Naive thymus-derived CD8-positive, alpha-beta T cell (primary cell): ENCODE measurements around the gene CLIC1. TPM values are rescaled to one million over a fixed set of nuclear protein-coding genes. Genes with fewer than 3 reads are reported as not detected.

Experiments
- ATAC-seq, 2 donors: fragments of 150-1000 bp; cut with Tn5 transposase in 1 of 2; sonication (Bioruptor Pico), chemical (Tn5 transposase) in 1 of 2; 1 replicate in 1 of 2; 2 replicates in 1 of 2; pipeline ENCODE4 v1.10.0; 2021; ENCODE audit warnings: mild to moderate bottlenecking in 2 of 2, moderate library complexity in 2 of 2
- POLR2A ChIA-PET: fragments of 350-600 bp; sonication (Branson Sonifier 250); formaldehyde crosslinking; loops from one replicate; lab custom pipeline; 2021; ENCODE audit warnings: antibody characterized with exemption; lab: Charles Lee
- DNase-seq, 10 donors: peaks; one replicate each; pipeline versions ENCODE4 v3.0.0 to v3.0.0-alpha.2; 2020 to 2022
- H3K27ac Mint-ChIP-seq, 10 donors: one replicate each; pipeline ENCODE4 v1.8.0; 2020 to 2022; ENCODE audit warnings: mild to moderate bottlenecking in 10 of 10, mixed read lengths in 10 of 10, moderate library complexity in 4 of 10, inconsistent platforms in 1 of 10
- H3K27me3 Mint-ChIP-seq, 5 donors: one replicate each; pipeline ENCODE4 v1.8.0; 2021 to 2022; ENCODE audit warnings: mixed read lengths in 5 of 5
- H3K36me3 Mint-ChIP-seq, 3 donors: one replicate each; pipeline ENCODE4 v1.8.0; 2020 to 2022; ENCODE audit warnings: mixed read lengths in 3 of 3, mild to moderate bottlenecking in 2 of 3, inconsistent platforms in 1 of 3
- H3K4me1 Mint-ChIP-seq, 4 donors: one replicate each; pipeline ENCODE4 v1.8.0; 2021 to 2022; ENCODE audit warnings: mixed read lengths in 4 of 4
- H3K4me3 Mint-ChIP-seq, 10 donors: one replicate each; pipeline ENCODE4 v1.8.0; 2020 to 2022; ENCODE audit warnings: mild to moderate bottlenecking in 10 of 10, mixed read lengths in 10 of 10, moderate library complexity in 6 of 10, inconsistent platforms in 1 of 10
- H3K9me3 Mint-ChIP-seq, 9 donors: one replicate each; pipeline ENCODE4 v1.8.0; 2020 to 2022; ENCODE audit warnings: mixed read lengths in 9 of 9, mild to moderate bottlenecking in 3 of 9, inconsistent platforms in 1 of 9, moderate library complexity in 1 of 9
- polyA plus RNA-seq, 3 donors: library from polyadenylated mRNA; unstranded; fragments of 300-500 nt; fragmentation: Illumina TruSeq; gene quantifications; one replicate each; pipeline ENCODE4 v1.2.3, GENCODE V29; 2021
- total RNA-seq, 8 experiments: library from RNA in 2 of 8; stranded (reverse) in 2 of 8; gene quantifications; one replicate each; pipeline ENCODE4 v1.2.3 and lab custom pipeline; 2021 to 2026

CLIC1 gene
- total and polyA plus RNA-seq, 5 experiments from 2014 or later = 23.7 to 345 (median 95.1) TPM

GRCh38 chr6:31749301-31750036 is 13.1 kb upstream of the CLIC1 start:
- Mint-ChIP-seq H3K27ac (no peak overlapping the region), H3K9me3 (no peaks in the 10 kb centered on the region), H3K36me3 (no peaks in the 10 kb centered on the region), H3K27me3 (no peaks in the 10 kb centered on the region), H3K4me1 (no peaks in the 10 kb centered on the region), H3K4me3 (no peak overlapping the region)
- no peak for ATAC-seq
- POLR2A ChIA-PET = interaction anchor here (0.7 to 0.8 kb wide), 2 partner anchors 23 to 151 kb away, joined by 3 to 5 read pairs; no protein-coding TSS in a partner anchor
- no peak for DNase-seq

DNA sequence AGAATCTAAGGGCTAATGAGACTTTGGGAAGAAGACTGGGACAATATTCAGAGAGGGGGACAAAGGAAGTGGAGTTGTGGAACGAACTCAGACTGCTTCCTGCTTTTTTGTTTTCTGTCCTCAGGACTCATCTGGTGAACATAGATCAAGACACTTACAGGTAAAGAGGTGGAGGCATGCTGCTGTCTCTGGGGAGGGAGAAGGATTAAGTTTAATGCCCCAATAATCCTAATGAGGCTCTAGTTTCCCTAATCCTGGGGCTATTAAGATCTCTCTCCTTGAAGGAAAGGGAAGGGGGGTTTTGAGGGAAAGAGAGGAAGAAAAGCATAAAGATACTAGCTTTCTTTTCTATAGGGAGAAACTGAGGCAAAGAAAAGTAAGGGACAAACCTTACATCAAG is 8.1 kb upstream of the CLIC1 start:
- H3K4me1 Mint-ChIP-seq = peaks cover 12 to 21% (median 14%) of the 10 kb centered on the region in 4 donors
- H3K36me3 Mint-ChIP-seq = peaks cover 0 to 2% (median 0%) of the 10 kb centered on the region in 3 donors
- no peak for ATAC-seq
- no peak for DNase-seq
- POLR2A ChIA-PET = no interaction called here
- H3K27ac Mint-ChIP-seq = no peak overlapping the region
- H3K27me3 Mint-ChIP-seq = no peaks in the 10 kb centered on the region
- no peaks in the 10 kb centered on the region for H3K9me3 Mint-ChIP-seq
- no peak overlapping the region for H3K4me3 Mint-ChIP-seq

GRCh38 chr6:31742894-31743293 is 6.6 kb upstream of the CLIC1 start:
- no peaks in the 10 kb centered on the region for H3K9me3 Mint-ChIP-seq
- POLR2A ChIA-PET = interaction anchor here (1.1 kb wide), 1 partner anchor 10 kb away, joined by 6 read pairs; no protein-coding TSS in a partner anchor
- peaks cover 25 to 37% (median 30%) of the 10 kb centered on the region in 4 donors for H3K4me1 Mint-ChIP-seq
- H3K4me3 Mint-ChIP-seq = no peak overlapping the region
- peak overlapping the region in 1 of 10 donors; percentile 32 for H3K27ac Mint-ChIP-seq
- peaks cover 0 to 2% (median 0%) of the 10 kb centered on the region in 3 donors for H3K36me3 Mint-ChIP-seq
- no peaks in the 10 kb centered on the region for H3K27me3 Mint-ChIP-seq
- DNase-seq (no peak), ATAC-seq (no peak)

GRCh38 chr6:31741815-31742214 is 5.5 kb upstream of the CLIC1 start:
- POLR2A ChIA-PET = interaction anchor here (0.7 to 1.1 kb wide), 2 partner anchors 11 to 73 kb away, joined by 3 to 6 read pairs; no protein-coding TSS in a partner anchor
- peak overlapping the region in 2 of 10 donors; percentile 22 to 51 for H3K27ac Mint-ChIP-seq
- ATAC-seq (no peak), DNase-seq (no peak)
- H3K4me1 Mint-ChIP-seq = peaks cover 32 to 47% (median 40%) of the 10 kb centered on the region in 4 donors
- no peaks in the 10 kb centered on the region for H3K27me3 Mint-ChIP-seq
- H3K4me3 Mint-ChIP-seq = peak overlapping the region in 7 of 10 donors; percentile 31 to 98 (median 57)
- H3K36me3 Mint-ChIP-seq = peaks cover 0 to 2% (median 0%) of the 10 kb centered on the region in 3 donors
- no peaks in the 10 kb centered on the region for H3K9me3 Mint-ChIP-seq

GRCh38 chr6:31740397-31741223 is 4.3 kb upstream of the CLIC1 start:
- ATAC-seq = no peak
- no peaks in the 10 kb centered on the region for H3K27me3 Mint-ChIP-seq
- H3K4me1 Mint-ChIP-seq = peaks cover 41 to 57% (median 51%) of the 10 kb centered on the region in 4 donors
- H3K9me3 Mint-ChIP-seq = no peaks in the 10 kb centered on the region
- peaks cover 0 to 2% (median 0%) of the 10 kb centered on the region in 3 donors for H3K36me3 Mint-ChIP-seq
- peak overlapping the region; percentile 92 to 99 (median 98) for H3K4me3 Mint-ChIP-seq
- DNase-seq = no peak
- POLR2A ChIA-PET = interaction anchor here (0.6 to 3.9 kb wide), 8 partner anchors 12 to 95 kb away, joined by 3 to 24 read pairs (median 4); partner anchors contain the start of genes ABHD16A, DDAH2 and VARS1
- H3K27ac Mint-ChIP-seq = peak overlapping the region in 7 of 10 donors; percentile 9 to 97 (median 88)

DNA sequence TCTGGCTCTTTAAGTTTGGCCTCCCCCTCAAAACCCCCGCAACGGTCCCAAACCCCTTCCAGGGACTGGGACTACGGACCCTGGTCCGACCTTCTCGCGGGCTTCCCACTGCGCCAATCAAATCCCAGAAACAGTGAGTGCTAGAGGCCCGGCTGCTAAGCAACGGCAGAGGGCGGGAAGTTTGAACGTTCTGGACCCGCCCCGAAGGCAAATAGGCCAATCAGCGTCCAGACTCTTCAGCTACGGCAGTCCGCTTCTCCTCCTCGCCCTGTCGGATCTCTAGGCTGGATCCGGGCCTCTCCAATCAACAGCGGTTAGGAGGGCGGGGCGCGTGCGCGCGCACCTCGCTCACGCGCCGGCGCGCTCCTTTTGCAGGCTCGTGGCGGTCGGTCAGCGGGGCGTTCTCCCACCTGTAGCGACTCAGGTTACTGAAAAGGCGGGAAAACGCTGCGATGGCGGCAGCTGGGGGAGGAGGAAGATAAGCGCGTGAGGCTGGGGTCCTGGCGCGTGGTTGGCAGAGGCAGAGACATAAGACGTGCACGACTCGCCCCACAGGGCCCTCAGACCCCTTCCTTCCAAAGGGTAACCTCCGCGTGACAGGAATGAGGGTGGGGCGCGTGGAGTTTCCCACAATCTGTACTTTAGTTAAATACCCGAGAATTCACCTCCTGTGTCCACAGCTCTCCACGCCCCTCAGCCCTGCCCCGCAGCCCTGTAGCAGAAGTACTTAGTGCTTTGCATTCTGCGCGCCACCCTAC is 3.5 kb upstream of the CLIC1 start, which contains the start of gene MSH5:
Gene MSH5, plus strand, starts transcription at position 367 of the 758 bp plus-strand sequence. CDS start 462 bp downstream, outside the sequence.
- H3K27me3 Mint-ChIP-seq = no peaks in the 10 kb centered on the region
- peak within 1 kb of the TSS; percentile 71 to 97 (median 91) for H3K27ac Mint-ChIP-seq
- H3K4me3 Mint-ChIP-seq = peak within 1 kb of the TSS; percentile 92 to 99 (median 98)
- peak; percentile 86 to 97 (median 93) for DNase-seq
- POLR2A ChIA-PET = interaction anchor here (0.6 to 3.9 kb wide), 12 partner anchors 11 to 106 kb away, joined by 3 to 24 read pairs (median 4); partner anchors contain the start of genes ABHD16A, BAG6, DDAH2 and LSM2
- peaks cover 49 to 62% (median 58%) of the 10 kb centered on the region in 4 donors for H3K4me1 Mint-ChIP-seq
- H3K9me3 Mint-ChIP-seq = no peaks in the 10 kb centered on the region
- ATAC-seq = peak; percentile 91 to 94
- H3K36me3 Mint-ChIP-seq = peaks cover 0 to 2% (median 0%) of the 10 kb centered on the region in 3 donors

GRCh38 chr6:31737991-31738979 is 2.0 kb upstream of the CLIC1 start:
- Mint-ChIP-seq H3K27ac (peak overlapping the region; percentile 43 to 97 (median 86)), H3K4me1 (peaks cover 57 to 78% (median 73%) of the 10 kb centered on the region in 4 donors), H3K9me3 (no peaks in the 10 kb centered on the region), H3K27me3 (no peaks in the 10 kb centered on the region), H3K4me3 (peak overlapping the region; percentile 89 to 99 (median 98)), H3K36me3 (peaks cover 0 to 8% (median 1%) of the 10 kb centered on the region in 3 donors)
- DNase-seq (peak in 9 of 10 donors; percentile 52 to 80 (median 71)), ATAC-seq (peak; percentile 35 to 49)
- POLR2A ChIA-PET = interaction anchor here (0.6 to 3.9 kb wide), 17 partner anchors 9 to 240 kb away, joined by 3 to 24 read pairs (median 4); partner anchors contain the start of genes ABHD16A, DDAH2, LSM2 and VARS1

- H3K36me3 Mint-ChIP-seq = peaks cover 0 to 13% (median 1%) of the 10 kb centered on the region in 3 donors
- peaks cover 53 to 81% (median 76%) of the 10 kb centered on the region in 4 donors for H3K4me1 Mint-ChIP-seq
- no peaks in the 10 kb centered on the region for H3K27me3 Mint-ChIP-seq
- POLR2A ChIA-PET = interaction anchor here (0.5 to 3.9 kb wide), 18 partner anchors 8 to 468 kb away, joined by 3 to 24 read pairs (median 4); partner anchors contain the start of genes ABHD16A, DDAH2, LSM2 and VARS1
- DNase-seq (no peak), ATAC-seq (no peak)
- no peaks in the 10 kb centered on the region for H3K9me3 Mint-ChIP-seq
- peak overlapping the region; percentile 43 to 97 (median 86) for H3K27ac Mint-ChIP-seq
- peak overlapping the region; percentile 89 to 99 (median 98) for H3K4me3 Mint-ChIP-seq
Measured at GRCh38 chr6:31737315-31737990, 1.1 kb upstream of the CLIC1 start.

DNA sequence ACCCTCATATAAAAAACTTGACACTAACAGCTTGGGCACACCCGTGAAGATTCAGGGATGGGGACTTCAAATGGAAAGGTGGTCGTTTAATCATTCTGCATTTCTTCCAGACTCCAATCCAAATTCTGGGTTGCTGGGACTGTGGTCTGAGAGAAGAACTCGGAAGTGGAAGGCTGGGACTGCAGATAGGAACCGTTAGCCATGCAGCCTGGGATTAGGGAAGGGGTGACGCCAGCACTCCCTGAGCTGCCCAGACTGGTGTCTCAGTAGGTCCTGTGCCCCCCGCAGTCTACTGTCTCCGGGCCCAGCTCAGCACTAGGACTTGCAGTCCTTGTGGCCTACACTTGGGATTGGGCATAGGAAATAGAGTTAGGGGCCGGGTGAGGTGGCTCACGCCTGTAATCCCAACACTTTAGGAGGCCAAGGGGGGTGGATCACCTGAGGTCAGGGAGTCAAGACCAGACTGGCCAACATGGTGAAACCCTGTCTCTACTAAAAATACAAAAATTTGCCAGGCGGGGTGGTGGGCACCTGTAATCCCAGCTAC is 511 bp upstream of the CLIC1 start:
- peaks cover 53 to 86% (median 77%) of the 10 kb centered on the region in 4 donors for H3K4me1 Mint-ChIP-seq
- no peaks in the 10 kb centered on the region for H3K27me3 Mint-ChIP-seq
- DNase-seq (no peak), ATAC-seq (no peak)
- peak overlapping the region; percentile 71 to 97 (median 90) for H3K27ac Mint-ChIP-seq
- no peaks in the 10 kb centered on the region for H3K9me3 Mint-ChIP-seq
- H3K4me3 Mint-ChIP-seq = peak overlapping the region; percentile 89 to 99 (median 98)
- peaks cover 0 to 19% (median 6%) of the 10 kb centered on the region in 3 donors for H3K36me3 Mint-ChIP-seq
- POLR2A ChIA-PET = interaction anchor here (0.5 to 3.9 kb wide), 9 partner anchors 8 to 468 kb away, joined by 3 to 24 read pairs (median 3); partner anchors contain the start of genes DDAH2, LSM2 and VARS1
